Stimulated activated CD8-positive, alpha-beta memory T cell treated with anti-CD3 and anti-CD28 coated beads, Interleukin-15, amount 100 ng/mL, for 24 hours (primary cell): ENCODE data around the gene ZMIZ1.
A peak's percentile ranks its signal among the peaks of the same experiment; 100 is the strongest.

ENCODE experiments used
- DNase-seq: peaks from one replicate; pipeline ENCODE4 v3.0.0-alpha.2; 2020; ENCODE audit warnings: low read depth

The ZMIZ1 gene

GRCh38 chr10:79063661-79064492, 4.9 kb upstream of the ZMIZ1 start:
- DNase-seq: no peak

GRCh38 chr10:79065091-79065551, 3.6 kb upstream of the ZMIZ1 start:
- DNase-seq: no peak

GRCh38 chr10:79065853-79066252, 2.9 kb upstream of the ZMIZ1 start:
- no peak for DNase-seq

- no peak for DNase-seq
These were observed 2.1 kb upstream of the ZMIZ1 start for GRCh38 chr10:79066411-79067240.

GRCh38 chr10:79067241-79068202, 1.2 kb upstream of the ZMIZ1 start:
- DNase-seq: peak; percentile 52

- no peak for DNase-seq
These were observed 584 bp upstream of the ZMIZ1 start for GRCh38 chr10:79068203-79068561.

GRCh38 chr10:79069325-79070080, 737 bp downstream of the ZMIZ1 start:
- DNase-seq: no peak

GRCh38 chr10:79070081-79070605, 1.4 kb downstream of the ZMIZ1 start:
- DNase-seq: no peak

- no peak for DNase-seq
These were observed 2.0 kb downstream of the ZMIZ1 start for GRCh38 chr10:79070606-79071395.

- DNase-seq: no peak
These were observed 2.7 kb downstream of the ZMIZ1 start for GRCh38 chr10:79071396-79071923.

GRCh38 chr10:79072041-79072441, 3.3 kb downstream of the ZMIZ1 start:
- no peak for DNase-seq

- no peak for DNase-seq
These were observed 4.4 kb downstream of the ZMIZ1 start for GRCh38 chr10:79072994-79073645.

GRCh38 chr10:79073784-79074432, 5.1 kb downstream of the ZMIZ1 start:
- DNase-seq: no peak

GRCh38 chr10:79074732-79075131, 6.0 kb downstream of the ZMIZ1 start:
- no peak for DNase-seq

- DNase-seq: no peak
These were observed 6.7 kb downstream of the ZMIZ1 start for GRCh38 chr10:79075418-79075817.

- no peak for DNase-seq
These were observed 8.9 kb downstream of the ZMIZ1 start for GRCh38 chr10:79077488-79078173.

GRCh38 chr10:79078367-79079053, 9.7 kb downstream of the ZMIZ1 start:
- no peak for DNase-seq

GRCh38 chr10:79079054-79079397, 10.3 kb downstream of the ZMIZ1 start:
- DNase-seq: no peak
